Measurements from ENCODE around the gene KISS1R. TPM values are rescaled to one million over a fixed set of nuclear protein-coding genes. Genes with fewer than 3 reads are reported as not detected.

Gene KISS1R
- total RNA-seq, 5 donors from 2014 or later (not counting 1 experiment from before 2014, with no cell fraction given), result 1.5 to 4.9 (median 2.8) TPM

DNA sequence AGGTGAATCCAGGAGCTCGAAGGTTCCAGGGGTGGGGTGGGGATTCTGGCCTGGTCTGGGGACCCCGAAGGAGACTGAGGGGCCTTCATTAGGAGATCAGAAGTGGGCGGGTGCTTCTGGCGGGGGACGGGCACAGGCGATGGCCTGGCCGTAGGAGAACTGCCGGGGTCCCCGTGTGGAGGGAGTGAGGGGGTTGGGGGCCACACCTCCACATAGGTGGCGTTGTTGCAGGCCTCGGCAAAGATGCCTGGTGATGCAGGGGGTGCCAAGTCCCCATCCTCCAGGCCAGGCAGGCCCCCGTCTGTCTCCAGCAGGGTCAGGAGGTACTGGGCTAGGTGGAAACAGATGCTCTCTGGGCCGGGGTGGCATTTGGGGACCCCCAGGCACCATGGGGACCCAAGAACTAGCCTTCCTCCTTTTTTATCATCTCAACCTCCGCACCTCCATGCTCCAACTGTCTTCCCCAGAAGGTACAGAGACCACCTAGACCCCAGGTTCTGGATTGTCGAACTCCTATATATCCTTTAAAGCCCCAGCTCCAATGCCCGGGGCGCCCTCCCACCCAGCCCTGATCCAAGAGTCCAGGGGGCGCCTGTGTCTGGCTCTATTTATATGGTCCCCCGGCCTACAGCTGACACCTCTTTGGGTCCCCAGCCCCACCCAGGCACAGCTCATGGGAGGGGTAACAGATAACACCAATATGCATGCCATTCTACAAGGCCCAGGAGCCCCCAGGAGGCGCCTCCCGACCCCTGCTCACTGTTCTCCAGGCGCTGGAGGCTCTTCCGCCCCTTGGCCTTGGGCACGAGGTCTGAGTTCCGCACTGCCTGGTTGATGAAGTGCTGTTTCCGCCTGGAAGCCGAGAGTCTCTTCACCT is 15.7 kb upstream of the KISS1R start:
- peaks cover 12% of the 10 kb centered on the region for H3K36me3 Mint-ChIP-seq
- Histone ChIP-seq H3K4me3 (ENCODE audit: control insufficient read depth in 1 of 2, extremely low read depth in 1 of 2, low read length in 1 of 2) (no peak overlapping the region), H3K27me3 (replicated peaks in 1 of 2; ENCODE audit: control insufficient read depth in 2 of 2, extremely low read depth in 1 of 2, insufficient read depth in 2 of 2, low read length in 1 of 2) (no peaks in the 10 kb centered on the region), H3K9me3 (no peaks in the 10 kb centered on the region), H3K36me3 (ENCODE audit: control insufficient read depth in 2 of 2, extremely low read depth in 1 of 2, insufficient read depth in 1 of 2, low read length in 1 of 2) (peaks cover 4 to 61% of the 10 kb centered on the region in 2 donors), H3K27ac (ENCODE audit: low read length) (no peak overlapping the region), H3K4me1 (ENCODE audit: control insufficient read depth in 1 of 2, extremely low read depth in 1 of 2, insufficient read depth in 2 of 2, low read length in 2 of 2) (peaks cover 2 to 70% of the 10 kb centered on the region in 2 experiments)
- peak overlapping the region in 1 of 2 donors; percentile 16 for H3K27ac Mint-ChIP-seq
- peak overlapping the region in 1 of 3 donors; percentile 13 for H3K4me3 Mint-ChIP-seq
- no peaks in the 10 kb centered on the region for H3K9me3 Mint-ChIP-seq
- no peak for ATAC-seq (replicated peaks in 1 of 4)
- WGBS (ENCODE audit: insufficient coverage), result 94% methylated on average over 21 of the region's 27 CpGs
- ChIA-PET POLR2A (no interaction called here), CTCF (interaction anchor here in 1 of 2 donors (0.6 to 1.0 kb wide), 2 partner anchors 17 to 38 kb away, joined by 3 read pairs; no protein-coding TSS in a partner anchor)
- no peaks in the 10 kb centered on the region for H3K27me3 Mint-ChIP-seq
- H3K4me1 Mint-ChIP-seq, result peaks cover 32 to 55% (median 41%) of the 10 kb centered on the region in 3 donors
- no peak for DNase-seq

DNA sequence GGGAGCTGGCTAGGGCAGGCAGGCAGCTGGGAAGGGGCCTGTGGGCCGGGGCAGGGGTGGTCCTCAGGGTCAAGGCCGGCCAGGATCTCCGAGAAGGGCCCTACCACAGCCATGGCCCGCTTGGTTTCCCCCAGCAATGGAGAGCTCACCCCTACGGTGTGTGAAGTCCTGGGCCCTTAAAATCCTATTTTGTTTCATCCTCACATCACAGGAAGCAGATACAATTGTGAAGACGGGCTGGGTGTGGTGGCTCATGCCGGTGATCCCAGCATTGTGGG is 15.1 kb upstream of the KISS1R start:
- DNase-seq (no peak), ATAC-seq (replicated peaks in 1 of 4) (no peak)
- Mint-ChIP-seq H3K4me1 (peaks cover 38 to 57% (median 45%) of the 10 kb centered on the region in 3 donors), H3K36me3 (peaks cover 7% of the 10 kb centered on the region), H3K27me3 (no peaks in the 10 kb centered on the region), H3K4me3 (peak overlapping the region in 1 of 3 donors; percentile 13), H3K9me3 (no peaks in the 10 kb centered on the region), H3K27ac (peak overlapping the region in 1 of 2 donors; percentile 16)
- ChIA-PET POLR2A (no interaction called here), CTCF (interaction anchor here in 1 of 2 donors (0.6 to 1.0 kb wide), 2 partner anchors 17 to 38 kb away, joined by 3 read pairs; no protein-coding TSS in a partner anchor)
- Histone ChIP-seq H3K27ac (ENCODE audit: low read length) (no peak overlapping the region), H3K36me3 (ENCODE audit: control insufficient read depth in 2 of 2, extremely low read depth in 1 of 2, insufficient read depth in 1 of 2, low read length in 1 of 2) (peaks cover 4 to 56% of the 10 kb centered on the region in 2 donors), H3K4me3 (ENCODE audit: control insufficient read depth in 1 of 2, extremely low read depth in 1 of 2, low read length in 1 of 2) (no peak overlapping the region), H3K9me3 (no peaks in the 10 kb centered on the region), H3K27me3 (replicated peaks in 1 of 2; ENCODE audit: control insufficient read depth in 2 of 2, extremely low read depth in 1 of 2, insufficient read depth in 2 of 2, low read length in 1 of 2) (no peaks in the 10 kb centered on the region), H3K4me1 (ENCODE audit: control insufficient read depth in 1 of 2, extremely low read depth in 1 of 2, insufficient read depth in 2 of 2, low read length in 2 of 2) (peaks cover 4 to 76% of the 10 kb centered on the region in 2 experiments)
- WGBS (ENCODE audit: insufficient coverage), result 100% methylated on average over 2 of the region's 7 CpGs

DNA sequence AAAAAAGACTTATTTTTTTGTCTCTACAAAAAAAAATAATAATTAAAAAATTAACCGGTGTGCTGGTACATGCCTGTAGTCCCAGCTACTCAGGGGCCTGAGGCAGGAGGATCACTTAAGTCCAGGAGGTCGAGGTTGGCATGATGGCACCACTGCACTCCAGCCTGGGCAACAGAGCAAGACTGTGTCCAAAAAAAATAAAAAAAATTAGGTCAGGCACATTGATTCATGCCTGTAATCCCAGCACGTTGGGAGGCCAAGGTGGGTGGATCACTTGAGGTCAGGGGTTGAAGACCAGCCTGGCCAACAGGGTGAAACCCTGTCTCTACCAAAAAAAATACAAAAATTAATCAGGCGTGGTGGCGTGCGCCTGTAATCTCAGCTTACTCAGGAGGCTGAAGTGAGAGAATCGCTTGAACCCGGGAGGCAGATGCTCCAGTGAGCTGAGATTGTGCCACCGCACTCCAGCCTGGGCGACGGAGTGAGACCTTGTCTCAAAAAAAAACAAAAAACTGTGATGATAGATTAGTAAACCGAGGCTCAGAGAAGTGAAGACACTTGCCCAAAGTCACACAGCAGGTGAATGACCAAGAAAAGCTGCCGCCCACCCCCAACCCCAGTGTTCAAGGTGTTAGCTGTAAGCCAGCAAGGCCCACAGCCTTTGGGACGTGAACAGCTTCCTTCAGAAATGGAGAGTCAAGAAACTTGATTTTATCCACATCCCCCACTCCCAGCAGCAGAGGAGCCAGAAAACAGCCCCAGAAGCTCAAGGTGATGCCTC is 14.5 kb upstream of the KISS1R start:
- Mint-ChIP-seq H3K9me3 (no peaks in the 10 kb centered on the region), H3K27me3 (no peaks in the 10 kb centered on the region), H3K27ac (peak overlapping the region; percentile 34 to 39), H3K36me3 (peaks cover 6% of the 10 kb centered on the region), H3K4me1 (peaks cover 44 to 63% (median 51%) of the 10 kb centered on the region in 3 donors), H3K4me3 (no peak overlapping the region)
- Histone ChIP-seq H3K36me3 (ENCODE audit: control insufficient read depth in 2 of 2, extremely low read depth in 1 of 2, insufficient read depth in 1 of 2, low read length in 1 of 2) (peaks cover 4 to 50% of the 10 kb centered on the region in 2 donors), H3K27ac (ENCODE audit: low read length) (no peak overlapping the region), H3K27me3 (replicated peaks in 1 of 2; ENCODE audit: control insufficient read depth in 2 of 2, extremely low read depth in 1 of 2, insufficient read depth in 2 of 2, low read length in 1 of 2) (no peaks in the 10 kb centered on the region), H3K4me3 (ENCODE audit: control insufficient read depth in 1 of 2, extremely low read depth in 1 of 2, low read length in 1 of 2) (no peak overlapping the region), H3K4me1 (ENCODE audit: control insufficient read depth in 1 of 2, extremely low read depth in 1 of 2, insufficient read depth in 2 of 2, low read length in 2 of 2) (peaks cover 10 to 82% of the 10 kb centered on the region in 2 experiments), H3K9me3 (no peaks in the 10 kb centered on the region)
- no peak for ATAC-seq (replicated peaks in 1 of 4)
- DNase-seq, result no peak
- ChIA-PET CTCF (interaction anchor here (0.6 kb wide), 3 partner anchors 11 to 16 kb away, joined by 3 to 7 read pairs (median 4); no protein-coding TSS in a partner anchor), POLR2A (no interaction called here)
- 93% methylated on average over 9 of the region's 14 CpGs for WGBS (ENCODE audit: insufficient coverage)

DNA sequence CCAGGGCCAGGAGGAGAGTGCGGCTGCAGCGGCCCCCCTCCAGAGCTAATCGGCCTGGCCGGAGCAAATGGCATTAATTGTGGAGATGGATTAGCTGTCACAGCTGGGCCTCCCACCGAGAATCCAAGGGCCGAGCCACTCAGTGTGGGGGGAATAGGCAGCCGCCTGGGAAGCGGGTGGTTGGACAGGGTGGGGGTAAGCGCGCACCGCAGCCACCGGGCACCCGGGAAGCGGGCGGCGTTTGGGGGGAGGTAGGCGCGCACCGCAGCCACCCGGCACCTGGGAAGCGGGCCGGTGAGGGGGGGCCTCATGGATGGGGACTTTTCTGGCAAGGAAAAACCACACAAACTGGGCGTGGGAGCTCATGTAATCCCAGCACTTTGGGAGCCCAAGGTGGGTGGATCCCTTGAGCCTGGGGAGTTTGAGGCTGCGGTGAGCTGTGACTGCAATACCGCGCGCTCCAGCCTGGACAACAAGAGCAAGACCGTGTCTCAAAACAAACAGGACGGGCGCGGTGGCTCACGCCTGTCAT is 13.8 kb upstream of the KISS1R start:
- 91% methylated on average over 24 of the region's 32 CpGs for WGBS (ENCODE audit: insufficient coverage)
- Mint-ChIP-seq H3K4me3 (no peak overlapping the region), H3K9me3 (no peaks in the 10 kb centered on the region), H3K4me1 (peaks cover 46 to 68% (median 55%) of the 10 kb centered on the region in 3 donors), H3K36me3 (peaks cover 6% of the 10 kb centered on the region), H3K27me3 (no peaks in the 10 kb centered on the region), H3K27ac (no peak overlapping the region)
- DNase-seq (no peak), ATAC-seq (replicated peaks in 1 of 4) (no peak)
- Histone ChIP-seq H3K9me3 (no peaks in the 10 kb centered on the region), H3K27ac (ENCODE audit: low read length) (no peak overlapping the region), H3K27me3 (replicated peaks in 1 of 2; ENCODE audit: control insufficient read depth in 2 of 2, extremely low read depth in 1 of 2, insufficient read depth in 2 of 2, low read length in 1 of 2) (no peaks in the 10 kb centered on the region), H3K4me3 (ENCODE audit: control insufficient read depth in 1 of 2, extremely low read depth in 1 of 2, low read length in 1 of 2) (no peak overlapping the region), H3K4me1 (ENCODE audit: control insufficient read depth in 1 of 2, extremely low read depth in 1 of 2, insufficient read depth in 2 of 2, low read length in 2 of 2) (peaks cover 11 to 89% of the 10 kb centered on the region in 2 experiments), H3K36me3 (ENCODE audit: control insufficient read depth in 2 of 2, extremely low read depth in 1 of 2, insufficient read depth in 1 of 2, low read length in 1 of 2) (peaks cover 4 to 47% of the 10 kb centered on the region in 2 donors)
- ChIA-PET POLR2A (no interaction called here), CTCF (no interaction called here)

DNA sequence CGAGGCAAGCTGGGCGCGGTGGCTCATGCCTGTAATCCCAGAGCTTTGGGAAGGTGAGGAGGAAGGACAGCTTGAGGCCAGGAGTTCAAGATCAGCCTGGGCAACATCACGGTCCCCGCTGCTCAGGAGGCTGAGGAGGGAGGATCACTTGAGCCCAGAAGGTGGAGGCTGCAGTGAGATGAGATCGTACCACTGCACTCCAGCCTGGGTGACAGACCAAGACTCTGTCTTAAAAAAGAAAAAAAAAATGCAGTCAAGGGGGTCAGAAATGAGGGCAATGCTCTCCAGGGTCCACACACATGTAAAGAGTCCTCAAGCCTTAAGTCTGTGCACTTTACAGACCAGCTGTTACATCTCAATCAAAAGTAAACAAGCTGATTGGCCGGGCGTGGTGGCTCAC is 12.6 kb upstream of the KISS1R start:
- Mint-ChIP-seq H3K27ac (peak overlapping the region; percentile 98 to 100), H3K27me3 (no peaks in the 10 kb centered on the region), H3K9me3 (no peaks in the 10 kb centered on the region), H3K4me3 (peak overlapping the region in 1 of 3 donors; percentile 85), H3K36me3 (peaks cover 12% of the 10 kb centered on the region), H3K4me1 (peaks cover 54 to 74% (median 64%) of the 10 kb centered on the region in 3 donors)
- no peak for ATAC-seq (replicated peaks in 1 of 4)
- Histone ChIP-seq H3K4me3 (ENCODE audit: control insufficient read depth in 1 of 2, extremely low read depth in 1 of 2, low read length in 1 of 2) (no peak overlapping the region), H3K4me1 (ENCODE audit: control insufficient read depth in 1 of 2, extremely low read depth in 1 of 2, insufficient read depth in 2 of 2, low read length in 2 of 2) (peaks cover 14 to 89% of the 10 kb centered on the region in 2 experiments), H3K36me3 (ENCODE audit: control insufficient read depth in 2 of 2, extremely low read depth in 1 of 2, insufficient read depth in 1 of 2, low read length in 1 of 2) (peaks cover 4 to 35% of the 10 kb centered on the region in 2 donors), H3K27ac (ENCODE audit: low read length) (no peak overlapping the region), H3K9me3 (no peaks in the 10 kb centered on the region), H3K27me3 (replicated peaks in 1 of 2; ENCODE audit: control insufficient read depth in 2 of 2, extremely low read depth in 1 of 2, insufficient read depth in 2 of 2, low read length in 1 of 2) (no peaks in the 10 kb centered on the region)
- CTCF ChIA-PET, result no interaction called here
- WGBS (ENCODE audit: insufficient coverage), result 93% methylated on average over 6 of the region's 8 CpGs
- POLR2A ChIA-PET, result interaction anchor here in 1 of 2 donors (0.9 kb wide), 1 partner anchor 11 kb away, joined by 3 read pairs; the partner anchor contains the start of genes MED16 and RNU6-9
- no peak for DNase-seq

DNA sequence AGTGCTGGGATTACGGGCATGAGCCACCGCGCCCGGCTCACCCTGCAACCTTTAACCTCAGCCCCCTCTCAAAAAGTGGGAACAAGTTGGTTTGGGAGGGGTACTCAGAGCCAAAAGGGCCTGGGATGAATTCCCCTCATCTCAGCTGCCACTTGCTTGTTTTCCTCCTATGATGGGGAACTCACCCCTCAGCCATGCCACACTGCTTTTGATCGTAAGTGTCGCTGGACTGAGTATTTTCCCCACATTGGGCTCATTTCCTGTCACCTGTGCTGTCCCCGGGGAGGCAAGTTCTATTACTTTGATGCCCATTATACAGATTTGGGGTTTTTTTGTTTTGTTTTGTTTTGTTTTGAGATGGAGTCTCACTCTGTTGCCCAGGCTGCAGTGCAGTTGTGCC is 10.7 kb upstream of the KISS1R start:
- DNase-seq, result peak in 1 of 35 experiments; percentile 57
- no peak for ATAC-seq (replicated peaks in 1 of 4)

More for the DNA sequence above, 10.7 kb upstream of the KISS1R start:
- Mint-ChIP-seq H3K27me3 (no peaks in the 10 kb centered on the region), H3K4me3 (peak overlapping the region; percentile 36 to 85 (median 49)), H3K36me3 (peaks cover 17% of the 10 kb centered on the region), H3K9me3 (no peaks in the 10 kb centered on the region), H3K4me1 (peaks cover 67 to 80% (median 73%) of the 10 kb centered on the region in 3 donors), H3K27ac (peak overlapping the region; percentile 98 to 100)
- Histone ChIP-seq H3K36me3 (ENCODE audit: control insufficient read depth in 2 of 2, extremely low read depth in 1 of 2, insufficient read depth in 1 of 2, low read length in 1 of 2) (peaks cover 4 to 24% of the 10 kb centered on the region in 2 donors), H3K4me1 (ENCODE audit: control insufficient read depth in 1 of 2, extremely low read depth in 1 of 2, insufficient read depth in 2 of 2, low read length in 2 of 2) (peaks cover 26 to 91% of the 10 kb centered on the region in 2 experiments), H3K4me3 (ENCODE audit: control insufficient read depth in 1 of 2, extremely low read depth in 1 of 2, low read length in 1 of 2) (no peak overlapping the region), H3K9me3 (no peaks in the 10 kb centered on the region), H3K27me3 (replicated peaks in 1 of 2; ENCODE audit: control insufficient read depth in 2 of 2, extremely low read depth in 1 of 2, insufficient read depth in 2 of 2, low read length in 1 of 2) (no peaks in the 10 kb centered on the region), H3K27ac (ENCODE audit: low read length) (peak overlapping the region; percentile 99)
- POLR2A ChIA-PET, result no interaction called here
- CTCF ChIA-PET, result interaction anchor here in 1 of 2 donors (0.6 to 0.7 kb wide), 2 partner anchors 13 to 41 kb away, joined by 3 to 4 read pairs; no protein-coding TSS in a partner anchor
- no CpG with 5 or more reads among the region's 7 CpGs for WGBS (ENCODE audit: insufficient coverage)

Measured in T-cell (primary cell).